ENCODE results near the gene MAMDC2.
A peak's percentile ranks its signal among the peaks of the same experiment; 100 is the strongest.
"Not testable (repeated sequence)": the region's sequence is repeated elsewhere in the genome, so short reads cannot be mapped to it uniquely, and the experiment has no call there.

The MAMDC2 gene

DNA sequence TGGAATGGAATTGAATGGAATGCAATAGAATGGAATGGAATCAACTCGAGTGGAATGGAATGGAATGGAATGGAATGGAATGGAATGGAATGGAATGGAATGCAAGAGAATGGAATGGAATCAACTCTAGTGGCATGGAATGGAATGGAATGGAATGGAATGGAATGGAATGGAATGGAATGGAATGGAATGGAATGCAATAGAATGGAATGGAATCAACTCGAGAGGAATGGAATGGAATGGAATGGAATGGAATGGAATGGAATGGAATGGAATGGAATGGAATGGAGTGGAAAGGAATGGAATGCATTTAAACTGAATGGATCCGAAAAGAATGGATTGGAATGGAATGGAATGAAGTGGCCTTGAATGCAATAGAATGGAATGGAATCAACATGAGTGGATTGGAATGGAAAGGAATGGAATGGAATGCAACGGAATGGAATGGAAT lies 5.5 kb upstream of the MAMDC2 start:
- DNase-seq, result not testable (repeated sequence)

DNA sequence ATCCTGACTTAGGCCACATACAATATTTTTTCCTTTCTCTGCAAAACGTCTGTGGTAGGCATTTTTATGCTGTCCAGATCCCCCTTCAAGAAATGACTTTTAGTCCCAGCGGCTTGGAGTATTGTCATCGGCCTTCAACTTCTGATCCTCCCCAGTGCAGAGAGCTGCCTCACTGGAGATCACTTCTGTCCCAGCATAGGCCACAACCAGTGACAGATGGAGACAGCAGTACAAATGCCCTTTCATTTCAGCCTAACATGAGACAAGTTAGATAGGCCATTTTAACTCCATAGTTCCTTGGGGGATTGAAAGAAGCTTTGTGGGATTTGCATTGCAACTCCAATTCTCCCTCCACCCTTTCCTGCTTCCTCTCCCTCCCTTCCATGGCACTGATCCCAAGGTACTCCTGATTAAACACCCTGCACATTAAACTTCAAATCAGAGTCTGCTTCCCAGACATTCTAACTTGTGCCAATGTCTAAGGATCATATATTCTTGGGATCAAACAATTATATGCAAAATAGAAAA lies 3.2 kb upstream of the MAMDC2 start:
- no peak for DNase-seq

DNA sequence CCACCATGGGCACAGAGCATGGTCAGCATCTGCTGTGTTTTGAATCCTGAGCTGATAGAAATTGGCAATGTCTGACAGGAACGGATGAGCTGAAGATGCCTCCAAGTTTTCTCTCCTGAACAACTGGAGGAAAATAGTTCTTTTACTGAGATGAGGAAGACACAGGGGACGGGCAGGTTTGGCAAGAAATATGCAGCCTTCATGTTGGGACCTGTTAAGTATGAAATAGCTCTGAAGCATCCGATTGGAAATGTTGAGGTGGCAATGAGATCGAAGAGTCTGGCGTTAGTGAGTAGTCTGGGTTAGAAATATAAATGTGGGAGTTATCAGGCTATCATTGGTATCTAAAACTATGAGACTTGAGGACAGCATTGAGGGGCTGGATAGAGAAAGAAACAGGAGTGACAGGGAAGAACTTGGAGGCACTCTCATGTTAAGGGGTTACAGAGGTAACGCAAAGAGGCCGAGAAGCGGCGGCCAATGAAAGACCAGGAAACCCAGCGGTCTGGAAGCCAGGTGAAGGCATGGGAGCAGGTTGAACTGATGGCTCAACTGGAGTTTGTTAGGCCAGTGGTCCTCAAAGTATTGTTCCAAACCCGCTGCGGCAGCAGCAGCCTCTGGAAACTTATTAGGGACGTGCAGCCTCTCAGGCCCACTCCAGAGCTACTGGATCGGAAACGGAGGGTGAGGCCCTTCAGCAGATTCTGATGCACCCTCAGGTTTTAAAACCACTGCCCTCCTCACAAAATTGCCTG lies 1.0 kb upstream of the MAMDC2 start:
- DNase-seq, result no peak

DNA sequence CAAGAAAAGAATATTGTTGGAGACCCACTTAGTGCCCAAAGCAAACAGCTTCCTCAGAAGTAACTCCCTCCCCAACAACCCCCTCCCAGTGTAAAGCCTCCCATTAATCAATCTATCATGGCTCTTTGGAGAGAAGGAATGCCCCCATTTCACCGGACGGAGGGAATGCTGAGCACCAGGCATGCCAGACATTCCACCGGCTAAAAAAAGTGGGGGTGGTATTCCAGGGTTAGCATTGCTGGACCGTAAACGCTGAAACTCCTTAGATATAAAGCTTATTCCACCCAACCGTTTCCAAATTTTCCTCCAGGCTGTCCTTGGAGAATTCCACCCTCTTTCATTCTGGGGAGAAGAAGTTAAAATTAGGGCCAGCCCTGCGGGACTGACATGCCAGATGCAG lies 363 bp upstream of the MAMDC2 start:
- no peak for DNase-seq

DNA sequence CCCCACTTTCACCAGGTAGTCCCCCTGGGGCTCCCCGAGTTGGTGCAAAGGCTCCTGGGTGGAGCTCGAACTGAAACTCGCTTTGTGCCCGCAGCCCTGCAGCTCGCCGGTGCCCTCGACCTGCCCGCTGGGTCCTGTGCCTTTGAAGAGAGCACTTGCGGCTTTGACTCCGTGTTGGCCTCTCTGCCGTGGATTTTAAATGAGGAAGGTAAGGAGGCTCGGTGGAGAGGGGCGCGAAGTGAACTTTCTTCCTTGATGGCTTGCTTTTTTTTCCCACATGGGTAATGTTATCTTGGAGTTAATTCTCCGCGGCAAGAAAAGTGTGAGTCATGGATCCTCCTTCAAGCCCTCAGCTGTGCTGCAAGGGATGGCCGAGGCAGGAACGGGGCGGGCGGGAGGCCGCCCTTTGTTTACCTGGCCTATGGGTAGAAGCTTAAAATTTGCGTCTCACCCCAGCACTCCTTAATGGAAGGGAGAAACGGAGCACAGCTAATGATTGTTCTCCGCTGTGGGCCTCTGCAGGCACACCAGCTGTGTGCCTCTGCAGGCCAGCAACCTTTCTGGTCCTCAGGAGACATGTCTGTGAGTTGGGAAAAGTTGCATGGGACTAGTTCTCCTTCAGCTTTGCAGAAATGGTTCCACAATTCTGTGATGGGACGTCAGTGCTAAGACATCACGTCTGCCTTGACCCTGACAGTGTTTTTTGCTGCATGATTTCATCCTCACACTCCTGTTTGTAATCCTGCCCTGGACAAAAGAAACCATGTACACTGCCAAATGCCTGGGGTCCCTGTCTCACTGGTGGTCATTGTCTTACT lies 1.1 kb downstream of the MAMDC2 start:
- DNase-seq, result no peak

DNA sequence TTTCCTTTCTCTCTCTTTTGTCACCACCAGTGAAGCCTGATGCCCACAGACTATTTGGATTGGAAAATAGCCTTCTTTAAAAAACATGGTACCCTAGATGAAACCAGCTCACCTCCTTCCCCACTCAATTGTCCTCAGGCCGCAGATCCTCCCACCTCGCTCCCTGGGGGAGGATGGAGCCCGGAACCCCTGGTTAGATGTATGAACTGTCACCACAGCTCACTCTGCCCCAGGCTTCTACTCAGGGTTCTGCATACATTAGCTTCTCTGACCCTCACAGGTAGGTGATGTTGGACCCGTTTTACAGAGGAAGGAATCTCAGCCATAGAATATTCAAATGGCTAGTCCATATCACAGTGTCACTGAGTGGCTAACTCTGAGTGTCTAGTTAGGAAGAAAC lies 1.8 kb downstream of the MAMDC2 start:
- DNase-seq, result no peak

DNA sequence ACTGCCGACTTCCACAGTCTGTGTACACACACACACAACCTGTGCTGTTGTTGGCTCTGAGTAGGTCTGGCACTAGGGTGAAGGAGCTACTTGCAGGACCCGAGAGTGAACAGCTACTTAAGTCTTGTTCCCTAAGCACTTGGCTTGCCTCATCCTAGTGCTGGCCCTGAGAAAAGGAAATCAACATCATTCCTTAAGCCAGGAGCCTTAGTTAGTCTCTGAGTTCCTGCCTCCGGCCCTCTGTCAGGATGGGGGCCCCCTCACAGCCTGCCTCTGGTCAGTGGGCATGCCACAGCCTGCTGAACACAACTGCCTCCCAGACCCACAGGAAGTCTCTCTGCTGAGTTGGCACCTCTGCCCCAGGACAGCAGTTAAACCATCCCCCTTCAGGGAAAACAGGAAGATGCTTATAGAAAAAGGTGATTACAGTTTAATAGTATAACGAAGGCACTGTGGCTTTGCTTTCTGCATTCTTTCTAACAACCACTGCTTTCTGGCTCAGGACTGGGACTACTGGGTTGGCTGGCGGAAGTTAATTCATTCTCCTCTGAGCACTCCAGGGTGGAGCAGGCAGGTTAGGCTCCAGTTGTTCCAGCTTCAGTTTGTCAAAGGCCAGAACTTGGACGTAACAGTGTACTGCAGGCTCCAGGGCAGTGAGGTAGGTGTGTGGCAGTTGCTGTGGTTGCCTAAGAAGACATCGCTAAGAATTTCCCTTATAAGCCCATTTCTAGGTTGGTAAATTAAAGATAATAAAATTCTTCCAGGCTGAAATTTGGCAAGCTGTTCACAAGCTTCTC lies 2.8 kb downstream of the MAMDC2 start:
- no peak for DNase-seq

DNA sequence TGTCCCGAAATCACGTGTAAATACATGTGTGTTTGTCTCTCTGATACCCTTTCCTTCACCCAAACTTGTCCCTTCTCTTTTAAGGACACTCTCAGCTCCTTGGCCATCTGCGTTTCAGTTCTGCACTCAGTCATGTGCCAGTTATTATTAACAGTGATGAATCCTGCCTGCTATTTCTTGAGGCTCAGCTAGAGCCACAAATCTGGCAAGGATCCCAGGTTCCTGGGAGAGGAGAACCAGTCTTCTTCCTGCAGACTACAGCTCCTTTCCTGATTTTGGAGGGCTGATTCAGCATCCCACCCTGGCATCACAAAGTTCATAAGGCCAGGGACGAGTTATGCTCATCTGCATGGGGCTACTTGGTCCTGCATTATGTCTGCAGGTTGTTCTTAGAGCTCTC lies 5.6 kb downstream of the MAMDC2 start:
- DNase-seq, result no peak

DNA sequence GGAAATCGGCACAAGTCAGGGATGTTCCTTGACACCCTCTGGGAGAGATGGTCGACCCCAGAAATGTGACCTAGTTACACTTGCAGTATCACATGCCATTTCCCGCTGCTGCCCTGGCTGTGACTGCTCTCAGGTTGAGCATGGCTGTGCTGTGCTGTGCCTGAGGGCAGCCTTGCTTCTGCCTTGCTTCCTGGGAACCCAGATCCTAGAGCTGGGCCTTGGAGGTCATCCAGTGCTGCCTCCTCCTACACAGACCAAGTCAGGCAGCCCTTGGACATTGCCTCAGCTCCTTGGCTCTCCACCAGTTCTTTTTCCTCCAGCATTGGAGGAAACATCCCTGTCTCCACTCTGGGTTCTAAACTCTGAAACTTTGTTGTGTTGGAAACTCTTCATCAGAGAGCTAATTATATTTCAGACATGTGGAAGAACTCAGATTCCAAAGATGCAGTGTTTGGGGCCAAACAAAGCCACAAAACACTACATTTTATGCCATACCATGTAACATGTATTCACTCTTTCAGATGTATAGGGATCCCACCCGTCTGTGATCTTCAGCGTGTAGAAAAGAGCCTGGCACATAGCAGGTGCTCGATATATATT lies 6.1 kb downstream of the MAMDC2 start:
- DNase-seq, result no peak

DNA sequence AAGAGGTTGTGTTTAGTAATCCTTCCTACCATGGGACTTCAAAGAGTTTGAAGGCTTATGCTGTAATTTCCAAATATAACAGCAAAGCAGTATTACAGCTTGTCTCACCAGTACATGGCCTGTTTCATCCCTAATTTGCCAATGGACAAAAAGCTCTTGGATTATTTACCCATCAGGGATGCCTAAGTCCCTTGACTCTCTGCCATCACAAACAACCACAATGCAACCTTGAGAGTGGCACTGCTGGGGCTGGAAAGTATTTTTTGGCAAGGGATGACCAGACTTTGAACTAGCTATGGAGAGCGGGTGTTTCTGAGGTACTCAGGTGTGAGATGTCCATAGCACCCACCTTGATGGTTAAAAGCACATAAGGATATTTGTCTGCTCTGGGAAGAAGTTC lies 9.1 kb downstream of the MAMDC2 start:
- DNase-seq, result no peak

DNA sequence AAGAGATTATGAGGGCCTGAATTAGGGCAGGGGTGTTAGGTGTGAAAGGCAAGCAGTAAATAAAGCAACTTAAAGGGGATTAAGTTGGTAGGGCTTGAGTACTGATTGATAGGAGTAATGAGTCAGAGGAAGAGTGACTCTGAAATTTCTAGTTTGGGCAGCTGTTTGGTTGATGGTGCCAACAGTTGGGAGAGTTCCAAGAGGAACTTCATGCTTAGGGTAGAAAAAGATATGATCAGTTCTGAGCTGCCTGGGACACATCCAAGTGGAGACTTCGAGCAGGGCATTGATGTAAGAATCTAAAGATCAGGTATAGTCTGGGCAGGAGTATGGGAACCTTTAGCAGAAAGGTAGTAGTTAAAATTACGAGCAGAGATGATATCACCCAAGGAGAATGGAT lies 10.2 kb downstream of the MAMDC2 start:
- peak; percentile 19 for DNase-seq

DNA sequence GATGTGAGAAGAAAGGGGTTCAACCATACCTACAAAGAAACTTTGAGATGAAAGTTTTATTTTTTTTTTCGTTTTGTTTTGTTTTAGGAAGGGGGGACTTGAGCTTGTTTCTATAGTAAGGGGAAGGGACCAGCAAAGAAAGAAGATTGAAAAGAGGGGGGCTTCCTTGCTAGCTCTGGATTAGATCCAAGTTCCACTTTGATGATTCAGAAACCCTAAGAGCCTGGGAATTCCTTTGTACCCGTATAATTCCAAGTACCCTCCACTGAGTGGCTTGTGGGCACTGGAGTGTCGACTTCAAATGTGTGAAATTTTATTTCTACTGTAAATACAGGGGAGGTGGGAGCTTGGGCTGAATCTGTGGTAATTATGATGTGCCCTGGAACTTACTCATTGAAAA lies 10.9 kb downstream of the MAMDC2 start:
- no peak for DNase-seq

DNA sequence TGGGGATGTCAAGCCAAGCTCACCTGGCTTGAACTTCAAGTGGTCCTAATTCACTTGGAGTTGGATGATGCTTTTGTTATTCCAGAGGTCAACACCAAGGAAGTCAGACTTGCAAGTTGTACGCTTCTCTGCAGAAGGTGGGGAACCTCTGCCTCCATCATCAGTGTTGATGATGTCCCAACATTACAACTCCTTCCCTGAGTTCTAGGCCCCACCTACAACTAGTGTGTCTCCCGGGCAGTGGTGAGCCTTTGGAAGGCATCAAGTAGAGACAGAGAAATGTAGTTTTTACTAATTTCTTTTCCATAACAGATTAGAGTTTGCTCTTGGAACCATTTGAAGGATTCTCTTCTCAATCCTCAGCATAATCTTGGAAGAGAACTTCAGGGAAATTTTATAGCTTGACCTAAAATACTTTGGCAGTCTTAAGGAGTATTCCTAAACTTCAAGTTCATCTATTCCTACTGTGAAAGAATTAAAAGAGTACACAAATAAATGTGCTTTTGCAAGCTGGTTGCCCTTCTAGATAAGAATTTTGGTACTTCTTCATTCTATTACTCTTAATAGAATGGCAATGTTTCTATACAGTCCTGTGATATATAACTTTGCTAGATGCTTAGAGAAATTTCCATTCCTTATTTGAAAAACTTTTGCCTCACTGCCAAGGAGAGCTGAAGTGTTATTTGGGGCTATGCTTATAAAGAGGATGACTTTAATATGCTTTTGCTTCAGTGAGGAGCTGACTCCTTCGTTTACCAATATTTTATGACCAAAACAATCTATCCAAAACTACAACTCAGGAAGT lies 12.0 kb downstream of the MAMDC2 start:
- DNase-seq, result no peak

DNA sequence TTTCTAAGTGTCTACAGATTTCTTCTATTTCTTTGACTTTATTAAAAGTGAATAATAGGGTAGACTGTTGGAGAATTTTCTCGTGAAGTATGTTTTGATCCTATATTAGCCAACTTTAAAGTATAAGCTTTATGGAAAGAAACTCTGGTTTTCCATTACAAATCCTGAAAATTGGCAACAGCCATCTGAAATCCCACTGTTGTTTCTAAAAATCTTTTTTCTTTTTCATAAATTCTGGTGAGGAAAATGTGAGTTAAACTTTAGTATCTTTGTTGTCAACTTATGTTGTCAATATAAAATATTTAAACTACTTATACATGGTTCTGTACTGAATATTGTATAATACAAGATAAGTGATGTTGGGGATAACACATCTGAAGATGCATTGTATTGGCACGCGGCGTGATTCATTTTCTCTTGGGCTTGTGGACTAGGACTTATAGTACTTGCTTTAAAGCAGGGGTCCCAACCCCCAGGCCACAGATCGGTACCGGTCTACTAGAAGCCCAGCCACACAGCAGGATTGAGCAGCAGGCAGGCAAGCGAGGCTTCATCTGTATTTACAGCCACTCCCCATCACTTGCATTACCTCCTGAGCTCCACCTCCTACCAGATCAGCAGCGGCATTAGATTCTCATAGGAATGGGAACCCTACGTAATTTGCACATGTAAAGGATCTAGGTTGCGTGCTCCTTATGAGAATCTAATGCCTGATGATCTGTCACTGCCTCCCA lies 12.7 kb downstream of the MAMDC2 start:
- DNase-seq, result no peak

DNA sequence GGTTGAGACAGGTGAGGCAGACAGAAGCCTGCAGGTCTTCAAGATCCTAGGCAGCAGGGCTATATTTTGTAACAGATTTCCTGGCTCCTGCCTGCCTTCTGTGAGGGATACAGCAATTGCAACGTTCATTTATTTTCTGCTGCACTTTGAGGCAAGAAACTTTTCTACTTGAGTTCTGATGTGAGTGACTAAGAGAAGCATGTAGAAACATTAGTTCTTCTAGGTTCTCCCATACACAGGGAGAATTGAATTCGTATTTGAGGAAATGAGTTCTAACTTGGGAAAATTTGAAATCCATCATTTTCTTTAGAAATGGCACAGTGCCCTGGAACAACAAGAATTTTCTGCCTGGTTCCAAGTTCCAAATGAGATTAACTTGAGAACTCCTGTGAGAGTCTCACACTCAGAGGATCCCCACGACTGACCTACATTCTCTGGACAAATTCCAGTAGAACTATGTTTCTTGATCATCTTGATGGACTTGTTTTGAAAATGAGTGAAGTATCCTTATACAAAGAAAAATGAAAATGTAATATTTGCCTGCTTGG lies 15.0 kb downstream of the MAMDC2 start:
- DNase-seq, result no peak

DNA sequence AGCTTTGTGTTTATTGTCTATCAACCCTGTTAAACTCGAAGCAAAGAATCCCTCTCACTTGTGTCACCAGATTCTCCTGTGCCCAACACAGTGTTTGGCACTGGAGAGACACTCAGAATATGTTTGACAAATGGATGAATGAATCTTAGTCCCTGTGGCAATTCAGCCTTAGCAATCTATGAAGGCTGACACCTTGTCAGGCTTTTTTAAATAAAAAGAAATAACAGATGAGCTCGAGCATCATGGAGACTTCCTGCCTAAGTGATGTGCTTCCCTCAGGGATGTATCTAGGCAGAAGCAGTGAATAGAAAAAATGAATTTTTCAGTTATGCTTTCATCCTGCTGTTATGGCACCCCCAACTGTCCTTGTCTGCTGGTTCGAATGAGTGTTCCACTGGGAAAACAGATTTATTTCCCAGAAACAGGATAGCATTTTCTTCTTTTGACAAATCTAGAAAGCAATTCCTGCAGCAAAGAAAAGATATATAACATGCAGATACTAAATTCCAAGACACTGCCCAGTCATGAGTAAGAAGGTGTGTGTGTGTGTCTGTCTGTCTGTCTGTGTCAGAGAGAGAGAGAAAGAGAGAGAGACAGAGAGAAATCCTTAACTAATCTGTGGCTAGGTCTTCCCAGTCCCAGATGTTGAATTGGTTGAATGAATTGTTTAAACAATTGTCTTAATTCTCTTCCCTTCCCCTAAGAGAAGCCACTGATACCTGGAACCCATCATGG lies 16.7 kb downstream of the MAMDC2 start:
- DNase-seq, result no peak

DNA sequence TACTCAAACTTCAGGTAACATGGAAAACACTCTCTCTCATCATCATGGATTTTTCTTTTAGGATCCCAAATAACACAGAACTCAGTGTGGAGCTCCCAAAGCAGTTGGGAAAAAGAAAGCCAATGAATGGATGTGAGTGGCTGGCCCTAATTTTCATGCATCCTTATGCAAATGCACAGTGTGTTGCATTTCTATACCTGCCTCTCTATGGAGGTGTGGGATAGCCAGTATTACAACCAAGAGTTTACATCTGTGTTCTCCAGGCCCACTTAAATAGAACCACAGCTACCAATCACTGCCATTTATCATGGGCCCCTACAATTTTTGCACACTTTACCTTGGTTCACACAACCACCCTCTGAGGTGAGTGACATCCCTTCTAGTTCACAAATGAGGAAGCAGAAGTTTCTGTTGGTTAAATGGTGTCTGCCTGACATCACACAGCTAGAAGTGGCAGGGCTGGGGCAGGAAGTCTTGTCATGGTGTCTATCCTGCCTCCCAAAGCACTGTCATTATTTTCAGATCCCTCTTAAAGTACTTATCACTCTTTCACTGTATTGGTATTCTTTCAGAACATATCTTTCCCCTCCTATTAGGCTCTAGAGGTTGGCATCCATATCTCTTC lies 17.3 kb downstream of the MAMDC2 start:
- DNase-seq, result no peak

DNA sequence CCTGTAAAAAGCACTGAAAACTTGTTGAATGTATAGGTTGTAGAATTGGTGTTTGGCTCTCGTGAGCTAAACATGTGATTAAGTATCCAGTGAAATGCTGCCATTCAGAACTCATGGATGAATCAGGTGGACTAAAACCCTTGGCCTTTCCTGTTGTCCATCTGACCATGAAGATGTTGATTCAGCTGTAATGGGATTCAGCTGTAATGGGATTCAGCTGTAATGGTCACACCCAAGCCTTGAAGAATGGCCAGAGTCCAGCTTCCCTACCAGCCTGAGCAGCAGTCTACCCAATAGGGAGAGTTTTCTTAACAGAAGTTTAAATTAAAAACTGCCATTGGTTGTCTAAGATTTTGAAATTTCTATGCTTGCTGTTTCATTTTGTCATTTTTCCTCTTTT lies 18.1 kb downstream of the MAMDC2 start:
- DNase-seq, result no peak

DNA sequence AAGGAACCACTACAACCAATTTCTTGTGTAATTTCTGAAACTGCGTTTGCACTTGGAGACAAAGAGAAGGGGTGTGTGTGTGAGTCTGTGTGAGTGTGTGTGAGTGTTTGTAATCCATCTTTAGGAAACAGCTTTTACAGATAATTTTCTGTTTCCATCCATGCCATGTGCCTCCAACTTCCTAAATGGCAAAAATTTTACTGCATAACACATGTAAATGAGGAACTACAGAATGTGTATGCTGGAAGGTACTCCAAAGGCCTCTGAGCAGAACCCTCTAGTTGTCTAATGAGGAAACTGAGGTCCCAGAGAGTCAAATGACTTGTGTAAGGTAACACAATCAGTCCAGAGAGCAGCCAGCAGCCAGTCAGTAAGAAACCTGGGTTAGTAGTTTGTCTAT lies 20.8 kb downstream of the MAMDC2 start:
- DNase-seq, result no peak

DNA sequence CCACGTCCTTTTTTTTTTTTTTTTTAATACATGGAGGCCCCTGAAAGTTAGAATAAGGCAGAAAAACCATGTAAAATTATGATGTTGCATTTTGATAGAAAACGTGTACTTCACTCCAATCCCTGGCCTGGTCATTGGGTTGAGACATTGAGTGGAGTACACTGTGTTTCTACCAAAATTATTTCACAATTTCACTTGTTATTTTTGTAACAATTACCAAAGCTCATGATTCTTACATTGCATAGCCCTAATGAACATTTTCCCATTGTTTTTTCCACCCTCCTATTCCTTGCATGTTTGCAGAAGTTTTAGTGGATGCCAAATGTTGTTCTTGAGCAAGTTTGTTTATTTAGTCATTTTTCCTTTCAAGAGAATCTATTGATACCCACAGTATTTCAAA lies 21.9 kb downstream of the MAMDC2 start:
- DNase-seq, result no peak
